Panc1 (cell line): ENCODE results near the gene RNF121. TPM values are rescaled to one million over a fixed set of nuclear protein-coding genes. Genes with fewer than 3 reads are reported as not detected.

Experiments used
- ATAC-seq: fragments of 200-7000 bp; cut with Tn5 transposase; 2 replicates; pipeline ENCODE4 v1.9.1; 2020; ENCODE audit warnings: mild to moderate bottlenecking, moderate library complexity
- BruUV-seq: library from RNA; stranded (reverse); fragments of 400-500 nt; replicated peaks from 2 replicates; lab custom pipeline; 2021; lab: Mats Ljungman, UMichigan
- CTCF ChIA-PET: fragments of 300-600 bp; sonication (Branson Sonifier 250); formaldehyde crosslinking; loops from one replicate; lab custom pipeline; 2022; ENCODE audit warnings: antibody characterized with exemption; lab: Charles Lee
- POLR2A ChIA-PET: fragments of 300-600 bp; sonication (Branson Sonifier 250); formaldehyde crosslinking; loops from one replicate; lab custom pipeline; 2022; ENCODE audit warnings: antibody characterized with exemption; lab: Charles Lee
- DNase-seq: peaks from one replicate; pipeline ENCODE4 v3.0.0-alpha.2; 2010; ENCODE audit warnings: low read depth, low spot score
- H3K27ac ChIP-seq: 2 replicates; pipeline ENCODE4 v1.5.1; 2011; ENCODE audit warnings: mild to moderate bottlenecking, low read length, inconsistent platforms
- H3K27me3 ChIP-seq: fragments of 200-500 bp; sonication (Bioruptor generic); 2 replicates; pipeline ENCODE4 v1.6.0; 2014; ENCODE audit warnings: low read length, inconsistent platforms; ENCODE audit not compliant: control insufficient read depth, insufficient read depth
- H3K36me3 ChIP-seq: fragments of 200-500 bp; sonication (Bioruptor generic); 2 replicates; pipeline ENCODE4 v1.5.1; 2014; ENCODE audit warnings: inconsistent platforms, mild to moderate bottlenecking, low read length, moderate library complexity; ENCODE audit not compliant: control insufficient read depth, insufficient read depth
- H3K4me1 ChIP-seq: 2 replicates; pipeline ENCODE4 v1.5.1; 2011; ENCODE audit warnings: inconsistent platforms, mild to moderate bottlenecking, low read length, moderate library complexity; ENCODE audit not compliant: control insufficient read depth, insufficient read depth
- H3K4me3 ChIP-seq, 2 experiments: 2 replicates each; pipeline ENCODE4 v1.5.1; 2011 to 2012; ENCODE audit warnings: low read depth in 2 of 2, low read length in 2 of 2, mild to moderate bottlenecking in 2 of 2, inconsistent platforms in 1 of 2, moderate library complexity in 1 of 2
- H3K9me3 ChIP-seq: fragments of 200-500 bp; sonication (Bioruptor generic); 2 replicates; pipeline ENCODE4 v1.5.1; 2014; ENCODE audit warnings: low read depth, mild to moderate bottlenecking, inconsistent platforms, low read length, moderate library complexity; ENCODE audit not compliant: control insufficient read depth, insufficient read depth
- POLR2AphosphoS5 ChIP-seq: IDR thresholded peaks from 2 replicates; pipeline ENCODE4 v1.6.1; 2012; ENCODE audit warnings: mild to moderate bottlenecking, low read depth, low read length, moderate library complexity
- SIN3A ChIP-seq: IDR thresholded peaks from 2 replicates; pipeline ENCODE4 v1.6.1; 2012; ENCODE audit warnings: low read depth, mild to moderate bottlenecking, low read length, moderate library complexity, borderline replicate concordance; ENCODE audit not compliant: insufficient read depth
- TCF7L2 ChIP-seq: IDR thresholded peaks from 2 replicates; pipeline ENCODE4 v1.6.1; 2011; ENCODE audit warnings: mild to moderate bottlenecking, low read depth, low read length, inconsistent platforms
- in situ Hi-C: cut with HindIII; loops from 2 replicates; pipeline ENCODE4 v1.10.0; 2016; ENCODE audit warnings: low sequenced_read_pairs, low pct_unique_long_range_greater_than_20kb
- intact Hi-C: fragments of 100-400 bp; cut with micrococcal nuclease; formaldehyde crosslinking; loops from one replicate; pipeline ENCODE4 v1.10.0; 2022; ENCODE audit not compliant: unreplicated experiment
- total RNA-seq: library from RNA; stranded (reverse); gene quantifications from one replicate; pipeline ENCODE4 v1.2.1, GENCODE V29; 2021; ENCODE audit not compliant: unreplicated experiment
- TF ChIP-seq, protein P1 (sequence below), 2 experiments: IDR thresholded peaks; 2 replicates each; pipeline ENCODE4 v1.6.1; 2011 to 2012; ENCODE audit warnings: low read depth in 2 of 2, control low read depth in 1 of 2, low read length in 1 of 2, mild to moderate bottlenecking in 1 of 2, moderate library complexity in 1 of 2; ENCODE audit not compliant: insufficient read depth in 1 of 2
- TF ChIP-seq, protein P2 (sequence below): fragments of 450-650 bp; IDR thresholded peaks from 2 replicates; pipeline ENCODE4 v1.5.1; 2017; ENCODE audit warnings: mild to moderate bottlenecking

Gene RNF121
- total RNA-seq, 1 experiment from 2014 or later: 69.6 TPM

DNA sequence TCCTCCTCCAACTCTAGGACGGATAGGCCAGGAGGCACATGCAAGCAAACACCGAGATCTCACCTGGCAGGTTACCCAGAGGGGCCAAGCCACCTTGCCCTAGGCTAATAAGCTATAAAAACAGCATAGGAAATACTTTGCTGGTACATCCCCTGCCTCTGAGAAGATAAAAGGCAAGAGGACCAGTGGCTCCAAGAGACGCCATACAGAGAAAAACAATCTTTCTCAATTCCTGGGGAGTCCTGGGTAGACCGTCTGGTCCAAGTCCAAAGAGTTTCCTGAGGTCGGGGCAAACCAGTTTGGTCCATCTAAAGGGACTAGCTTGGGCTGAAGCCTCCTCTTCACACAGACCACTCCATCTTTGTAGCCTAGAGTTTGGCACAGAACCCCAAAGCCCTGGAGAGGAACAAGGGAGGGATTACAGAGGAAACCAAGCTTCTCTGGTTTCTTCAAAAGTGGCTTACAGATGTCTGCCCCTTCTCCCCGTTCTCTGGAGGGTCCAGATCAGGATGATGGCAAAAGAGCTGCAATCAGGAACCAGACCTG, 111.1 kb downstream of the RNF121 start:
- intact Hi-C loops (no loop called here), in situ Hi-C loops (no loop called here)
- DNase-seq (no peak), ATAC-seq (no peak)
- Histone ChIP-seq H3K4me3 (peak overlapping the region; percentile 59 to 72), H3K9me3 (no peaks in the 10 kb centered on the region), H3K27me3 (no peaks in the 10 kb centered on the region), H3K27ac (peak overlapping the region; percentile 90), H3K4me1 (peaks cover 37% of the 10 kb centered on the region), H3K36me3 (no peaks in the 10 kb centered on the region)
- POLR2A ChIA-PET: interaction anchor here (0.5 to 1.5 kb wide), 5 partner anchors 9 to 382 kb away, joined by 3 to 12 read pairs (median 6); no protein-coding TSS in a partner anchor
- CTCF ChIA-PET: interaction anchor here (0.7 to 2.6 kb wide), 3 partner anchors 15 to 1439 kb away, joined by 3 to 8 read pairs (median 8); no protein-coding TSS in a partner anchor
- no peak for TF ChIP-seq TCF7L2
- TF ChIP-seq, protein P1, sequence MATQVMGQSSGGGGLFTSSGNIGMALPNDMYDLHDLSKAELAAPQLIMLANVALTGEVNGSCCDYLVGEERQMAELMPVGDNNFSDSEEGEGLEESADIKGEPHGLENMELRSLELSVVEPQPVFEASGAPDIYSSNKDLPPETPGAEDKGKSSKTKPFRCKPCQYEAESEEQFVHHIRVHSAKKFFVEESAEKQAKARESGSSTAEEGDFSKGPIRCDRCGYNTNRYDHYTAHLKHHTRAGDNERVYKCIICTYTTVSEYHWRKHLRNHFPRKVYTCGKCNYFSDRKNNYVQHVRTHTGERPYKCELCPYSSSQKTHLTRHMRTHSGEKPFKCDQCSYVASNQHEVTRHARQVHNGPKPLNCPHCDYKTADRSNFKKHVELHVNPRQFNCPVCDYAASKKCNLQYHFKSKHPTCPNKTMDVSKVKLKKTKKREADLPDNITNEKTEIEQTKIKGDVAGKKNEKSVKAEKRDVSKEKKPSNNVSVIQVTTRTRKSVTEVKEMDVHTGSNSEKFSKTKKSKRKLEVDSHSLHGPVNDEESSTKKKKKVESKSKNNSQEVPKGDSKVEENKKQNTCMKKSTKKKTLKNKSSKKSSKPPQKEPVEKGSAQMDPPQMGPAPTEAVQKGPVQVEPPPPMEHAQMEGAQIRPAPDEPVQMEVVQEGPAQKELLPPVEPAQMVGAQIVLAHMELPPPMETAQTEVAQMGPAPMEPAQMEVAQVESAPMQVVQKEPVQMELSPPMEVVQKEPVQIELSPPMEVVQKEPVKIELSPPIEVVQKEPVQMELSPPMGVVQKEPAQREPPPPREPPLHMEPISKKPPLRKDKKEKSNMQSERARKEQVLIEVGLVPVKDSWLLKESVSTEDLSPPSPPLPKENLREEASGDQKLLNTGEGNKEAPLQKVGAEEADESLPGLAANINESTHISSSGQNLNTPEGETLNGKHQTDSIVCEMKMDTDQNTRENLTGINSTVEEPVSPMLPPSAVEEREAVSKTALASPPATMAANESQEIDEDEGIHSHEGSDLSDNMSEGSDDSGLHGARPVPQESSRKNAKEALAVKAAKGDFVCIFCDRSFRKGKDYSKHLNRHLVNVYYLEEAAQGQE (IDR thresholded peaks at IDR 0.05; ENCODE audit: insufficient read depth in 1 of 2, low read depth in 2 of 2, low read length in 1 of 2): no peak
- TF ChIP-seq SIN3A: no peak
- TF ChIP-seq POLR2AphosphoS5: no peak
- TF ChIP-seq, protein P2, sequence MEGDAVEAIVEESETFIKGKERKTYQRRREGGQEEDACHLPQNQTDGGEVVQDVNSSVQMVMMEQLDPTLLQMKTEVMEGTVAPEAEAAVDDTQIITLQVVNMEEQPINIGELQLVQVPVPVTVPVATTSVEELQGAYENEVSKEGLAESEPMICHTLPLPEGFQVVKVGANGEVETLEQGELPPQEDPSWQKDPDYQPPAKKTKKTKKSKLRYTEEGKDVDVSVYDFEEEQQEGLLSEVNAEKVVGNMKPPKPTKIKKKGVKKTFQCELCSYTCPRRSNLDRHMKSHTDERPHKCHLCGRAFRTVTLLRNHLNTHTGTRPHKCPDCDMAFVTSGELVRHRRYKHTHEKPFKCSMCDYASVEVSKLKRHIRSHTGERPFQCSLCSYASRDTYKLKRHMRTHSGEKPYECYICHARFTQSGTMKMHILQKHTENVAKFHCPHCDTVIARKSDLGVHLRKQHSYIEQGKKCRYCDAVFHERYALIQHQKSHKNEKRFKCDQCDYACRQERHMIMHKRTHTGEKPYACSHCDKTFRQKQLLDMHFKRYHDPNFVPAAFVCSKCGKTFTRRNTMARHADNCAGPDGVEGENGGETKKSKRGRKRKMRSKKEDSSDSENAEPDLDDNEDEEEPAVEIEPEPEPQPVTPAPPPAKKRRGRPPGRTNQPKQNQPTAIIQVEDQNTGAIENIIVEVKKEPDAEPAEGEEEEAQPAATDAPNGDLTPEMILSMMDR: no peak
- no TSS peak for BruUV-seq

DNA sequence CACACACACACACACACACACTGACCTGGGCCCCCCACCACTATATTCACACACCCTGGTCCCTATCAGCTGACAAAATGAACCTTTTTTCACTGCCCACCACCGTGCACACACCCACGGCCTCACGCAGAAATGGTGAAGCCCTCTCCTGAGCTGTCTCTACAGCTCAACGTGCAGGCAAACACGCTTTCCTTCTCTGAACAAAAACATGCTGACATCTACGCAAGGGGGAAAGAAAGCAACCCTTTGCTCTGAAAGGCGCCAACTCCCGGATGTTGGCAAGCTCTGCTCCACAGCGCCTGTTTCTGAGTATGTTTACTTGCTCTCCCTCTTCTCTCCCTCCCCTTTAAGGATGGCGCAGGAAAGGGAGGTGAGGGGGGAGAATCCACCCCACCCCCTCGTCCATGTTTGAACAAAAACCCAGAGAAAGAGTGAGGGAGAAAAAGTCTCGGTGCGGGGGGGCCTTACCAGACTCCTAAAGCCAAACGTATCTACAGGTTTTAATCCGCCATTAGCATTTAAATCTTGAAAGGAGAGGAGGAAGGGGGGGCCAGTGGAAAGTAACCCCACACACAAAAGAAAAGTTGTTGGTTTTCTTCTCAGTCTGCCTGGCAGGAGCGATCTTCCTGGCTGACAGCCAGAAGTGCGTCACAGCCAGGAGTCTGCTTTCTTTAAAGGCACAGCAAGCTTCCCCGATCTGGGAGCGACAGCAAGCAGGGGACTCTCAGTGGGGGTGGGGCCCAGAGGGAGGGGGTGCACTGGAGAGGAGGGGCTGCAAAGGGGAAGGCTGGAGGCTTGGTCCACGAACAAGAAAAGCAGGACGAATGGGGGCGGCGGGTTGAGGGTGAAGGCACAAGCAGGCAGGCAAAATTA, 111.9 kb downstream of the RNF121 start:
- no peaks in the 10 kb centered on the region for H3K36me3 ChIP-seq
- peak overlapping the region; percentile 59 to 72 for H3K4me3 ChIP-seq
- CTCF ChIA-PET: interaction anchor here (0.7 to 1.4 kb wide), 2 partner anchors 16 to 33 kb away, joined by 3 to 8 read pairs; no protein-coding TSS in a partner anchor
- H3K27ac ChIP-seq: peak overlapping the region; percentile 90
- intact Hi-C loops: no loop called here
- H3K9me3 ChIP-seq: no peaks in the 10 kb centered on the region
- no peak for DNase-seq
- no peaks in the 10 kb centered on the region for H3K27me3 ChIP-seq
- POLR2A ChIA-PET: interaction anchor here (0.5 to 0.6 kb wide), 2 partner anchors 25 to 103 kb away, joined by 6 read pairs; no protein-coding TSS in a partner anchor
- TF ChIP-seq TCF7L2 (0 out of 2 replicates have a peak, but pooled peaks have one; percentile 2), SIN3A (peak; percentile 25; the same call in 1 of the 2 replicates), POLR2AphosphoS5 (peak; percentile 4; the same call in 1 of the 2 replicates)
- TF ChIP-seq, protein P2: no peak
- TF ChIP-seq, protein P1 (IDR thresholded peaks at IDR 0.05; ENCODE audit: insufficient read depth in 1 of 2, low read depth in 2 of 2, low read length in 1 of 2): no peak
- in situ Hi-C loops: no loop called here
- ATAC-seq: peak; percentile 76
- H3K4me1 ChIP-seq: peaks cover 37% of the 10 kb centered on the region
- BruUV-seq: TSS peak; percentile 44
